ENCODE results near the gene TSSC4. TPM values are rescaled to one million over a fixed set of nuclear protein-coding genes. Genes with fewer than 3 reads are reported as not detected.
A peak's percentile ranks its signal among the peaks of the same experiment; 100 is the strongest.

The TSSC4 gene
- total and polyA plus RNA-seq, 9 of the 15 experiments (the other 6 are each of a cell fraction or from before 2014, with no cell fraction given): 0.41 to 54.2 (median 11.0) TPM

GRCh38 chr11:2415601-2416380 is 15.2 kb downstream of the TSSC4 start:
- DNase-seq (ENCODE audit: extremely low read depth in 1 of 4, low spot score in 3 of 4) (peak in 3 of 4 experiments; percentile 27 to 55 (median 47)), ATAC-seq (0 out of 3 replicates have a peak, but pooled peaks have one; percentile 19), FAIRE-seq (no peak)
- Histone ChIP-seq H3K9ac (ENCODE audit: insufficient read depth in 1 of 2, low read depth in 2 of 2, low read length in 2 of 2) (0 out of 4 replicates have a peak overlapping the region, but pooled peaks of 1 of the 2 experiments have one; percentile 45), H3K9me3 (replicated peaks; ENCODE audit: control insufficient read depth, insufficient read depth, low read depth, low read length) (no peaks in the 10 kb centered on the region), H3K9me1 (ENCODE audit: control insufficient read depth, insufficient read depth, low read length) (no peaks in the 10 kb centered on the region), H4K20me1 (replicated peaks; ENCODE audit: control insufficient read depth, insufficient read depth, low read length) (peaks cover 13% of the 10 kb centered on the region; the same call in 1 of the 2 replicates), H3K27ac (ENCODE audit: extremely low read depth, low read depth, low read length) (no peak overlapping the region), H3K4me3 (no peak overlapping the region), H3K4me2 (ENCODE audit: insufficient read depth, low read length) (no peak overlapping the region), H3K27me3 (ENCODE audit: control insufficient read depth in 2 of 2, insufficient read depth in 2 of 2, low read length in 2 of 2) (peaks cover 9 to 68% of the 10 kb centered on the region in 2 experiments; a peak in 4 of 5 replicates), H3K4me1 (replicated peaks in 1 of 2; ENCODE audit: control insufficient read depth in 2 of 2, insufficient read depth in 2 of 2, low read length in 2 of 2) (peaks cover 0 to 76% of the 10 kb centered on the region in 2 experiments; a peak in 3 of 5 replicates), H2AFZ (ENCODE audit: low read depth, low read length) (0 out of 2 replicates have a peak overlapping the region, but pooled peaks have one; percentile 21), H3K79me2 (ENCODE audit: control insufficient read depth, insufficient read depth, low read length) (no peaks in the 10 kb centered on the region), H3K36me3 (ENCODE audit: control insufficient read depth, insufficient read depth, low read length) (no peaks in the 10 kb centered on the region)
- ChIA-PET POLR2A (no interaction called here), CTCF (ENCODE audit: low intra/inter-chr PET ratio) (interaction anchor here (0.6 kb wide), 1 partner anchor 116 kb away, joined by 3 read pairs; no protein-coding TSS in a partner anchor)
- intact Hi-C loops (cut with micrococcal nuclease) (no loop called here), in situ Hi-C loops (cut with MboI) (loop anchor here (5.0 kb wide), 2 partner anchors 103 to 213 kb away; no protein-coding TSS in a partner anchor)
- no TSS peak for BruUV-seq (replicated peaks)
- WGBS (ENCODE audit: insufficient coverage, low coverage, missing lambda C conversion rate): 19% methylated on average over 26 of the region's 34 CpGs
- no peak; the same call in none of the 2 replicates for TF ChIP-seq BHLHE40 (IDR thresholded peaks at IDR 0.05; ENCODE audit: low read length)
- no peak for TF ChIP-seq PBX2 (CRISPR knock-in tag; IDR thresholded peaks at IDR 0.05; ENCODE audit: low read depth)
- TF ChIP-seq PBX2 (tag; conservative IDR thresholded peaks at IDR 0.05; ENCODE audit: low read depth): no peak
- TF ChIP-seq E2F1 (CRISPR knock-in tag; IDR thresholded peaks at IDR 0.05): no peak
- no peak for TF ChIP-seq MCM5 (IDR thresholded peaks at IDR 0.05; ENCODE audit: low read depth)
- TF ChIP-seq SMAD2 (IDR thresholded peaks at IDR 0.05; ENCODE audit: low read depth, low read length): no peak
- 0 out of 2 replicates have a peak, but pooled peaks have one; percentile 22 for TF ChIP-seq MYC (IDR thresholded peaks at IDR 0.05; ENCODE audit: low read depth, low read length)
- no peak for TF ChIP-seq MYC (CRISPR knock-in tag; IDR thresholded peaks at IDR 0.05; ENCODE audit: borderline replicate concordance, low read depth)
- peak; percentile 11 to 29; a peak in 3 of 4 replicates for TF ChIP-seq NRF1 (conservative IDR thresholded peaks at IDR 0.05 in 1 of 2, IDR thresholded peaks at IDR 0.05 in 1 of 2)
- TF ChIP-seq CTCF (IDR thresholded peaks at IDR 0.05 in 2 of 3, conservative IDR thresholded peaks at IDR 0.05 in 1 of 3; ENCODE audit: insufficient read depth in 2 of 3, low read depth in 1 of 3, low read length in 3 of 3): peak; percentile 52 to 61 (median 56); a peak in 5 of 6 replicates
- peak; percentile 96 for TF ChIP-seq ZBTB33 (CRISPR knock-in tag; IDR thresholded peaks at IDR 0.05)
- TF ChIP-seq CBFB (CRISPR knock-in tag; IDR thresholded peaks at IDR 0.05): peak; percentile 79

Data from K562 (cell line).